ENCODE measurements around the gene NOG.

NOG gene

GRCh38 chr17:56601591-56601990, 8.1 kb downstream of the NOG start:
- no peak overlapping the region for H3K27ac ChIP-seq

GRCh38 chr17:56602292-56603130, 9.0 kb downstream of the NOG start:
- Histone ChIP-seq H2AFZ (ENCODE audit: low read depth) (no peak overlapping the region), H4K20me1 (ENCODE audit: insufficient read depth) (no peaks in the 10 kb centered on the region), H3K9ac (no peak overlapping the region), H3K27ac (no peak overlapping the region), H3K79me2 (ENCODE audit: insufficient read depth, low read depth) (no peaks in the 10 kb centered on the region), H3K36me3 (ENCODE audit: insufficient read depth) (no peaks in the 10 kb centered on the region), H3K27me3 (ENCODE audit: insufficient read depth, low read depth) (no peaks in the 10 kb centered on the region), H3K4me3 (IDR thresholded peaks at IDR 0.05; ENCODE audit: insufficient read depth, low read depth, low read length) (no peak overlapping the region), H3K4me2 (no peak overlapping the region), H3K4me1 (ENCODE audit: low read depth, poor library complexity, severe bottlenecking) (no peaks in the 10 kb centered on the region)
- TF ChIP-seq CTCF (conservative IDR thresholded peaks at IDR 0.05; ENCODE audit: low read depth, low read length) = no peak

More at GRCh38 chr17:56601591-56601990, 8.1 kb downstream of the NOG start:
- Histone ChIP-seq H3K36me3 (ENCODE audit: insufficient read depth) (no peaks in the 10 kb centered on the region), H3K79me2 (ENCODE audit: insufficient read depth, low read depth) (no peaks in the 10 kb centered on the region), H3K4me1 (ENCODE audit: low read depth, poor library complexity, severe bottlenecking) (no peaks in the 10 kb centered on the region), H2AFZ (ENCODE audit: low read depth) (no peak overlapping the region), H3K9ac (no peak overlapping the region), H3K27me3 (ENCODE audit: insufficient read depth, low read depth) (peaks cover 5% of the 10 kb centered on the region), H3K4me2 (no peak overlapping the region), H4K20me1 (ENCODE audit: insufficient read depth) (no peaks in the 10 kb centered on the region), H3K4me3 (IDR thresholded peaks at IDR 0.05; ENCODE audit: insufficient read depth, low read depth, low read length) (no peak overlapping the region)
- TF ChIP-seq CTCF (conservative IDR thresholded peaks at IDR 0.05; ENCODE audit: low read depth, low read length) = no peak

- H2AFZ ChIP-seq (ENCODE audit: low read depth) = no peak overlapping the region
- no peaks in the 10 kb centered on the region for H3K36me3 ChIP-seq (ENCODE audit: insufficient read depth)
- H3K4me1 ChIP-seq (ENCODE audit: low read depth, poor library complexity, severe bottlenecking) = no peaks in the 10 kb centered on the region
- no peaks in the 10 kb centered on the region for H3K27me3 ChIP-seq (ENCODE audit: insufficient read depth, low read depth)
- H3K4me3 ChIP-seq (IDR thresholded peaks at IDR 0.05; ENCODE audit: insufficient read depth, low read depth, low read length) = no peak overlapping the region
- no peak overlapping the region for H3K27ac ChIP-seq
- no peaks in the 10 kb centered on the region for H3K79me2 ChIP-seq (ENCODE audit: insufficient read depth, low read depth)
- no peak overlapping the region for H3K4me2 ChIP-seq
- H3K9ac ChIP-seq = no peak overlapping the region
- no peaks in the 10 kb centered on the region for H4K20me1 ChIP-seq (ENCODE audit: insufficient read depth)
- no peak for TF ChIP-seq CTCF (conservative IDR thresholded peaks at IDR 0.05; ENCODE audit: low read depth, low read length)
Measured at GRCh38 chr17:56603486-56604238, 10.2 kb downstream of the NOG start.

- TF ChIP-seq CTCF (conservative IDR thresholded peaks at IDR 0.05; ENCODE audit: low read depth, low read length) = no peak
- no peaks in the 10 kb centered on the region for H4K20me1 ChIP-seq (ENCODE audit: insufficient read depth)
- H3K27ac ChIP-seq = no peak overlapping the region
- H3K9ac ChIP-seq = no peak overlapping the region
- H3K4me1 ChIP-seq (ENCODE audit: low read depth, poor library complexity, severe bottlenecking) = no peaks in the 10 kb centered on the region
- no peak overlapping the region for H2AFZ ChIP-seq (ENCODE audit: low read depth)
- H3K4me3 ChIP-seq (IDR thresholded peaks at IDR 0.05; ENCODE audit: insufficient read depth, low read depth, low read length) = no peak overlapping the region
- H3K27me3 ChIP-seq (ENCODE audit: insufficient read depth, low read depth) = no peaks in the 10 kb centered on the region
- no peaks in the 10 kb centered on the region for H3K36me3 ChIP-seq (ENCODE audit: insufficient read depth)
- H3K4me2 ChIP-seq = no peak overlapping the region
- H3K79me2 ChIP-seq (ENCODE audit: insufficient read depth, low read depth) = no peaks in the 10 kb centered on the region
Measured at GRCh38 chr17:56604691-56605290, 11.3 kb downstream of the NOG start.

Data from KMS-11 (cell line).